ENCODE measurements around the gene DDX10. TPM values are rescaled to one million over a fixed set of nuclear protein-coding genes. Genes with fewer than 3 reads are reported as not detected.
A peak's percentile ranks its signal among the peaks of the same experiment; 100 is the strongest.

Gene DDX10
- total and polyA plus RNA-seq, 9 of the 15 experiments (the other 6 are each of a cell fraction or from before 2014, with no cell fraction given) = 33.9 to 94.6 (median 50.7) TPM

GRCh38 chr11:108838102-108838791 lies 173.4 kb downstream of the DDX10 start (continued):
- no peak for TF ChIP-seq GTF3C2 (IDR thresholded peaks at IDR 0.05; ENCODE audit: borderline replicate concordance, extremely low read depth, insufficient read length)

GRCh38 chr11:108838792-108839105 lies 173.9 kb downstream of the DDX10 start:
- DNase-seq (ENCODE audit: extremely low read depth in 1 of 4, low spot score in 3 of 4) = no peak
- no peak for TF ChIP-seq ZBTB17 (CRISPR knock-in tag; IDR thresholded peaks at IDR 0.05)
- TF ChIP-seq MEF2D (tag; conservative IDR thresholded peaks at IDR 0.05; ENCODE audit: low read depth) = no peak
- no peak for TF ChIP-seq ADNP (tag; IDR thresholded peaks at IDR 0.05)
- peak; percentile 83; the same call in 1 of the 2 replicates for TF ChIP-seq SPI1 (IDR thresholded peaks at IDR 0.05; ENCODE audit: borderline replicate concordance, low read depth, low read length)
- Histone ChIP-seq H3K4me2 (ENCODE audit: insufficient read depth, low read length) (no peak overlapping the region), H3K36me3 (ENCODE audit: control insufficient read depth, insufficient read depth, low read length) (peaks cover 39% of the 10 kb centered on the region), H3K27me3 (ENCODE audit: control insufficient read depth in 2 of 2, insufficient read depth in 2 of 2, low read length in 2 of 2) (no peaks in the 10 kb centered on the region), H2AFZ (ENCODE audit: low read depth, low read length) (no peak overlapping the region), H3K9me1 (ENCODE audit: control insufficient read depth, insufficient read depth, low read length) (no peaks in the 10 kb centered on the region), H3K27ac (ENCODE audit: extremely low read depth, low read depth, low read length) (no peak overlapping the region), H4K20me1 (replicated peaks; ENCODE audit: control insufficient read depth, insufficient read depth, low read length) (no peaks in the 10 kb centered on the region), H3K79me2 (ENCODE audit: control insufficient read depth, insufficient read depth, low read length) (0 out of 3 replicates have a peak, but pooled peaks cover 3% of the 10 kb centered on the region), H3K9ac (ENCODE audit: insufficient read depth in 1 of 2, low read depth in 2 of 2, low read length in 2 of 2) (no peak overlapping the region), H3K4me3 (no peak overlapping the region), H3K9me3 (replicated peaks; ENCODE audit: control insufficient read depth, insufficient read depth, low read depth, low read length) (no peaks in the 10 kb centered on the region), H3K4me1 (replicated peaks in 1 of 2; ENCODE audit: control insufficient read depth in 2 of 2, insufficient read depth in 2 of 2, low read length in 2 of 2) (no peaks in the 10 kb centered on the region)
- ChIA-PET CTCF (ENCODE audit: low intra/inter-chr PET ratio) (no interaction called here), POLR2A (no interaction called here)
- WGBS (ENCODE audit: insufficient coverage, low coverage, missing lambda C conversion rate) = 93% methylated on average over 1 of the region's 1 CpG
- intact Hi-C loops (cut with micrococcal nuclease) = no loop called here
- no peak for FAIRE-seq
- BruUV-seq (replicated peaks) = no TSS peak
- in situ Hi-C loops (cut with MboI) = no loop called here
- ATAC-seq = no peak
